Liver (tissue), 3 donors: ENCODE results near the gene PRPF6.

Source experiments
- ATF3 ChIP-seq: IDR thresholded peaks from 2 replicates; pipeline ENCODE4 v1.6.1; 2016; ENCODE audit warnings: antibody characterized with exemption
- EGR1 ChIP-seq, 2 donors: IDR thresholded peaks; 2 replicates each; pipeline ENCODE4 v1.6.1; 2016 to 2018; ENCODE audit warnings: antibody characterized with exemption in 2 of 2, low read depth in 2 of 2
- GABPA ChIP-seq, 2 donors: IDR thresholded peaks in 1 of 2; conservative IDR thresholded peaks in 1 of 2; 2 replicates each; pipeline ENCODE4 v1.6.1; 2016; ENCODE audit warnings: antibody characterized with exemption in 2 of 2, mild to moderate bottlenecking in 1 of 2, moderate library complexity in 1 of 2
- TAF1 ChIP-seq: conservative IDR thresholded peaks from 2 replicates; pipeline ENCODE4 v1.6.1; 2016; ENCODE audit warnings: antibody characterized with exemption, mild to moderate bottlenecking
- YY1 ChIP-seq: IDR thresholded peaks from 2 replicates; pipeline ENCODE4 v1.6.1; 2016; ENCODE audit warnings: antibody characterized with exemption, mild to moderate bottlenecking
- TF ChIP-seq, protein P1 (sequence below): fragments of 150-350 bp; IDR thresholded peaks from 2 replicates; pipeline ENCODE4 v1.5.1; 2017; ENCODE audit warnings: improper control_type of control experiment, low read depth, low read length; ENCODE audit not compliant: missing input control
- donor health status: healthy.
- donor health status: healthy.

DNA sequence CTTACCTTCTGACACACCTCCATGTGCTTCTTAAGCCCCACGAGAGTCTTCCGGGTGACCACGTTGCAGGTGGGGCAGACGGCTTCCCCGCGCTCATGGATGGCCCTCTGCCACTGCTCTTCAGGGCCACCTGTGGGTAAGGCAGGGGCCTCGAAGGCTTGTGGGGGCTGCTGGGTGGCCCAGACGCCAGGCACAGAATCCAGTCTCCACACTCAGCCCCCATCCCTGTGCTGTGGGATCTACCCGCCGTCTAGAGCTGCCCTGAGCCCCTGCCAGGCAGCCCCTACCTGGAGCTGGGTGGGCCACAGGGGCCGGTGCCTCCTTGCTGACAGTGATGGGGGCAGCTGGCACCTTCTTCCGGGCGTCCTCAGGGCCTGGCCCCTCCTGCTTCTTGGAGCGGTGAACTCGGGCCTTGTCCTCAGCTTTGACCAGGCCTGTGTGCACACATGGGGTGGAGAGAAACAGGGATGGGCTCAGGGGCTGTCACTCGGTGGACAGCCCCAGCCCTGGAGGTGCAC, 17.1 kb upstream of the PRPF6 start:
- no peak for TF ChIP-seq EGR1 (IDR thresholded peaks at IDR 0.05; ENCODE audit: low read depth in 2 of 2)
- TF ChIP-seq, protein P1, sequence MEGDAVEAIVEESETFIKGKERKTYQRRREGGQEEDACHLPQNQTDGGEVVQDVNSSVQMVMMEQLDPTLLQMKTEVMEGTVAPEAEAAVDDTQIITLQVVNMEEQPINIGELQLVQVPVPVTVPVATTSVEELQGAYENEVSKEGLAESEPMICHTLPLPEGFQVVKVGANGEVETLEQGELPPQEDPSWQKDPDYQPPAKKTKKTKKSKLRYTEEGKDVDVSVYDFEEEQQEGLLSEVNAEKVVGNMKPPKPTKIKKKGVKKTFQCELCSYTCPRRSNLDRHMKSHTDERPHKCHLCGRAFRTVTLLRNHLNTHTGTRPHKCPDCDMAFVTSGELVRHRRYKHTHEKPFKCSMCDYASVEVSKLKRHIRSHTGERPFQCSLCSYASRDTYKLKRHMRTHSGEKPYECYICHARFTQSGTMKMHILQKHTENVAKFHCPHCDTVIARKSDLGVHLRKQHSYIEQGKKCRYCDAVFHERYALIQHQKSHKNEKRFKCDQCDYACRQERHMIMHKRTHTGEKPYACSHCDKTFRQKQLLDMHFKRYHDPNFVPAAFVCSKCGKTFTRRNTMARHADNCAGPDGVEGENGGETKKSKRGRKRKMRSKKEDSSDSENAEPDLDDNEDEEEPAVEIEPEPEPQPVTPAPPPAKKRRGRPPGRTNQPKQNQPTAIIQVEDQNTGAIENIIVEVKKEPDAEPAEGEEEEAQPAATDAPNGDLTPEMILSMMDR, result no peak
- no peak for TF ChIP-seq ATF3
- TF ChIP-seq GABPA (IDR thresholded peaks at IDR 0.05 in 1 of 2, conservative IDR thresholded peaks at IDR 0.05 in 1 of 2), result no peak
- no peak for TF ChIP-seq YY1
- TF ChIP-seq TAF1, result no peak
